ENCODE results near the gene DIPK1A.
"Not testable (repeated sequence)": the region's sequence is repeated elsewhere in the genome, so short reads cannot be mapped to it uniquely, and the experiment has no call there.

DIPK1A gene

DNA sequence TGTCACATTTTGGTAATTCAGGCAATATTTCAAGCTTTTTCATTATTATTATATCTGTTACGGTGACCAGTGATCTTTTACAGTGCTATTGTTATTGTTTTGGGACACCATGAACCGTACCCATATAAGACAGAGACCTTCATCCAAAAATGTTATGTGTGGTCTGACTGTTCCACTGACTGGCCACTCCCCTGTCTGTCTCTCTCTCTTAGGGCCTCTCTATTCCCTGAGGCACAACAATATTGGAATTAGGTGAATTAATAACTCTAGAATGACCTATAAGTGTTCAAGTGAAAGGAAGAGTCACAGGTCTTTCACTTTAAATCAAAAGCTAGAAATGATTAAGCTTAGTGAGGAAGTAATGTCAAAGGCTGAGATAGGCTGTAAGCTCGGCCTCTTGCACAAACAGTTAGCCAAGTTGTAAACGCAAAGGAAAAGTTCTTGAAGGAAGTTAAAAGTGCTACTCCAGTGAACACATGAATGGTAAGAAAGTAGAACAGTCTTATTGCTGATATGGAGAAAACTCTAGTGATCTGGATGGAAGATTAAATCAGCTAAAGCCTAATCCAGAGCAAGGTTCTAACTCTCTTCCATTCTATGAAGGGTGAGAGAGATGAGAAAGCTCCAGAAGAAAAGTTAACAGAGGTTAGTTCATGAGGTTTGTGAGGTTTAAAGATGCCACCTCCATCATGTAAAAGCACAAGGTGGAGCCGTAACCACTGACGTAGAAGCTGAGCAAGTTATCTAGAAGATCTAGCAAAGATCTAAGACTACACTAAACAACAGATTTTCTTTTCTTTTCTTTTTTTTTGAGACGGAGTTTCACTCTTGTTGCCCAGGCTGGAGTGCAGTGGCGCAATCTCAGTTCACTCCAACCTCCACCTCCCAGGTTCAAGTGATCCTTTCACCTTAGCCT is 19.7 kb upstream of the DIPK1A start:
- peak in 1 of 3 experiments; percentile 11 for DNase-seq (ENCODE audit: low read depth in 3 of 3)

DNA sequence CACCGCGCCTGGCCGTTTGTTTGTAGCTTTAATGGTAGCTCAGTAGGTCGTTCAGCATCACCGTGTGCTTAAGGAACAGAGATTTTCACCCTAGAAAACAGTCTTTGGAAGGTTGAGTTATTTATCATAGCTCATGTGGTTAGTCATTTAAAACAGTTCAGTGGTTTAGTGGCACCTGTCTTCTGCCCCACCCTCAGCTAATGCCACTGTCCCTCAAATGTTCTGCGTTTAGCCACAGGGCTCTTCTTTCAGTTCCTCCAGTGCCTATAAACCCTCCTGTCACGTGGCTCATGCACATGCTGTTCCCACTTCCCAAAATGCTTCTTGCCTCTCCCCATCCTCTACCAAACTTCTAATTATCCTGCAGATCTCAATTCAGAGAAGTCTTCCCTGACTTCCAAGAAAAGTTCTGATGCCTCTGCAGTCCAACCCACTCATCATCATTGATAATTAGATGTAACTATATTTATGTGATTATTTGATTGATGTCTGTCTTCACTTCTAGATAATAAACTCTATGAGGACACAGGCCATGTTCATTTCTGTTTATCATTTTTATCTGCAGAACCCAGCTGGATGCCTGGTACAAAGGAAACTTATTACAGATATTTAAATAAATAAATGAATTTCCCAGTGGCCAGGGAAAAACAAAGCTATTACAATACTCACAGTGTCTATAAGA is 14.4 kb upstream of the DIPK1A start:
- no peak for DNase-seq (ENCODE audit: low read depth in 3 of 3)

DNA sequence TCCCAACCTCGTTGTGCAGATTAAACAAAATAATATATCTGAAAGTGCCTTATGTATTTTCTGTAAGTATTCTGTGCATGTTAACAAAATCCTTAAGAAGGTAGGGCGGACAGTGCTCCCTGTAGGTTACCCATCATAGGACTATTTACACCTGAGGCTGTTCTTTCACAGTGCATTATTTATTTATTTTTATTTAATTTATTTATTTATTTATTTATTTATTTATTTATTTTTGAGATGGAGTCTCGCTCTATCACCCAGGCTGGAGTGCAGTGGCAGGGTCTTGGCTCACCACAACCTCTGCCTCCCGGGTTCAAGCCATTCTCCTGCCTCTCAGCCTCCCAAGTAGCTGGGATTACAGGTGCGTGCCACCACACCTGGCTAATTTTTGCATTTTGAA is 12.8 kb upstream of the DIPK1A start:
- not testable (repeated sequence) for DNase-seq (ENCODE audit: low read depth in 3 of 3)

DNA sequence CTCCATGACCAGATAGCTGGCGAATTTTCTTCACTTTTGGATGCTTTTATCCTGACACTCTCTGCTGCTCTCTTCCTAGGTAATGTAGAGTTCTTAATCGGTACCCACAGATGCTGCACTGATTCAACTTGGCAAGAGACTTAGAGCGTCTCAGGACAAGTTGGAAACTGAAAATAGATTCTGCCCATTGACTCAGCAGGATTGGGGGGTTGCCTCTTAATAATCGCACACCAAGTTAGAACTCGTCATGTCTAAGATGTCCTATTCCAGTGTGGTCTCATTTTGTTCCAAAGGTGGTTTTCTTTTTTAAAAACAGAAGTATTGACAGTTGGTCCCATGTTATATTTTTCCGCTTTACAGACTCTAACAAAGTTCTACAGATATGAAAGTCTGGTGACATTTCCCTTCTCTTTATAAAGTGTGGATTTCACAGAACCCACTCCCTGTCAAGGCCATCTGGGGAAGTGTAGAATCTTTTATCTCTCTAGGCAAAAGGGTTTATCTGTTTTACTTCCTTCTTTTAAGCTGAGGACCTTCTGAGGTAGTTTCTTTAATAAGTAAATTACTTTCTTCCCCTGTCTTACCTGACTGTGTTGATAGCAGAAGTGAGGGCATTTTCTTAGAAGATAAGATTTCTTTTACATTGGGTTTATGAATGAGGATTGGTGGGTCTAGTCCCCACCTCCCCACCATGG is 12.1 kb upstream of the DIPK1A start:
- no peak for DNase-seq (ENCODE audit: low read depth in 3 of 3)

DNA sequence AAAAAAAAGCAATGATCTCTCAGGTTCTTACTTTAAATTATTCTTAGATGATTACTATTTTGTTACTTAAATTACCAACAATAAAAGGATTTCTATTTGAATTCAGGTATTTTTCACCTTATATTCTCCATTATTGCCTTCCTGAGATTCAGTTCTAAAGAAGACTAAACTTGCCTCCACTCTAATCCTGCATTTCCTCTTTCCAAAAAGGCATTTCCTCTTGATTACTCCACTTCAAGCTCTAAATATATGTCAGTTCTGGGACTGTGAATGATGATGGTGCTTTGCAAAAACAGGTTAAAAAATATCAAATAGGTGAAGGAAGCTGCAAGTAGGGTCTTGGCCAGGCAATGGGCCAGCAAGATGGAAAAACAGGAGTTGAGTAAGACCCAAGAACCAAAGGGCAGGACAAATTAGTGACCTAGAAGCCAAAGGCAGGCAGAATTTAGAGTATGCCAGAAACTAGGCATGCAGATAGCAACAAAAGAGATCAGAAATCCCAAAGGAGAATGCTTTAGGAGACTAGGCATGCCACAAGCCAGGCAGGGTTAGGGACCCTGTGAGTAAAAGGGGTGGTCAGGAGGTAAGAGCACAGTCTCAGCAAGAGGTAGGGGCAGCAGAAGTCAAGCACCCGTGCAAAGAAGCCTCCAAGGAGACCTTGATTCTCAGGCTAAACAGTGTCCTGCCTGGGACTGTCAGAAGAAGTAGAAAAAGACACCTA is 11.3 kb upstream of the DIPK1A start:
- no peak for DNase-seq (ENCODE audit: low read depth in 3 of 3)

DNA sequence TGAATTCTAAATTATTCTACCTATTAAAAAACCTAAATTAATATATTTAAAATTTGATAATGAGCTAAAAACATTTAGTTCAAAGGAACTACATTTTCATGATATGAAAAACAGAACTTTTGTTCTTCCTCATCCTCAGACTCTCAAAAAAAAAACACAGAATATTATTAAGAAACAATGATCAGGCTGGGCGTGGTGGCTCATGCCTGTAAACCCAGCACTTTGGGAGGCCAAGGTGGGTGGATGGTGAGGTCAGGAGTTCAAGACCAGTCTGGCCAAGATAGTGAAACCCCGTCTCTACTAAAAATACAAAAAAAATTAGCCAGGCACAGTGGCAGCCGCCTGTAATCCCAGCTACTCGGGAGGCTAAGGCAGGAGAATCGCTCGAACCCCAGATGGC is 10.7 kb upstream of the DIPK1A start:
- DNase-seq (ENCODE audit: low read depth in 3 of 3) = not testable (repeated sequence)

DNA sequence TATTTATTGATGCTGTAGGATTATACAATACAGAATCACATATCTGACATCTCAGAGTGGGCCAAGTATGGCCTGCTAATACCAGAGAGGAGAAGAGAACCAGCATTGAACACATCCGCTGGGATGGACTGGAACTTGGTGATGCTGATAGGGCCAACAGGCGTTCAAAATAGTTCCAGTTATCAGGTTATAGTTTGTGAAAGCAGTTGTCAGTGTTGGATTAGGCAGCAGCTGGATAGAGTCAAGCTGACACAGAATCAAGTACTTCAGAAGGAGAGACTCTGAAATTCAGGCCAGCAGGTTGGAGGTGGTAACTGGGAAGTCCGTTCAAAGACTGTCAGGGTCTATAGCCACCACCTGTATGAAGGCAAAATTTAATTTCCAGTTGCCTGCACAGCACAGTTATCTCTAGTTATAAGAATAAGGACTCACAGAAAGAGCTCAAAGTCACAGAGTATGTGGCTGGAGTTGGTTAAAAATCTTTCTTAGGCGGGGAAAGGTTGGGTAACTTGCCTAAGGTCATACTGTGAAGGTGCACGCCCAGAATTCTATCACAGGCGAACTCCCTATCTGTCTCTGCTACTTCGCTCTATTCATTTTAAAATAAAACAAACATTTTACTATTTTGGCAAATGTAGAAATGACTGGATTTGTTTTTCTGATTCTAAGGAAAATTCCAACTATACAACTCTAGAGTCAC is 9.9 kb upstream of the DIPK1A start:
- no peak for DNase-seq (ENCODE audit: low read depth in 3 of 3)

DNA sequence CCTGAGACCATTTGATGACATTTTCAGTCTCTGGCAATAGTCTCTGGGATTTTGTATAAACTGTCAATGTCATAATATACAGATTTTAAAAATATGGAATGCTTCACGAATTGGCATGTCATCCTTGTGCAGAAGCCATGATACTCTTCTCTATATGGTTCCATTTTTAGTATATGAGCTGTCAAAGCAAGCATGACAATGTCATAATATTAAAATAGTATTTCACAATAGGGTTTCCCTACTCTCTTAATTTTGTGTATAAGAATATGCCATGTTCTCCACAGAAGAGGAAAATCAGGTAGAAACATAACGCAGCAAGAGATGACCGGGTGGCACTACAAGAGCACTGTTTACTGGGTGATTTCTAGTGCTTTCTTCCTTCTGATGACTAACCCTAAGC is 8.3 kb upstream of the DIPK1A start:
- DNase-seq (ENCODE audit: low read depth in 3 of 3) = no peak

DNA sequence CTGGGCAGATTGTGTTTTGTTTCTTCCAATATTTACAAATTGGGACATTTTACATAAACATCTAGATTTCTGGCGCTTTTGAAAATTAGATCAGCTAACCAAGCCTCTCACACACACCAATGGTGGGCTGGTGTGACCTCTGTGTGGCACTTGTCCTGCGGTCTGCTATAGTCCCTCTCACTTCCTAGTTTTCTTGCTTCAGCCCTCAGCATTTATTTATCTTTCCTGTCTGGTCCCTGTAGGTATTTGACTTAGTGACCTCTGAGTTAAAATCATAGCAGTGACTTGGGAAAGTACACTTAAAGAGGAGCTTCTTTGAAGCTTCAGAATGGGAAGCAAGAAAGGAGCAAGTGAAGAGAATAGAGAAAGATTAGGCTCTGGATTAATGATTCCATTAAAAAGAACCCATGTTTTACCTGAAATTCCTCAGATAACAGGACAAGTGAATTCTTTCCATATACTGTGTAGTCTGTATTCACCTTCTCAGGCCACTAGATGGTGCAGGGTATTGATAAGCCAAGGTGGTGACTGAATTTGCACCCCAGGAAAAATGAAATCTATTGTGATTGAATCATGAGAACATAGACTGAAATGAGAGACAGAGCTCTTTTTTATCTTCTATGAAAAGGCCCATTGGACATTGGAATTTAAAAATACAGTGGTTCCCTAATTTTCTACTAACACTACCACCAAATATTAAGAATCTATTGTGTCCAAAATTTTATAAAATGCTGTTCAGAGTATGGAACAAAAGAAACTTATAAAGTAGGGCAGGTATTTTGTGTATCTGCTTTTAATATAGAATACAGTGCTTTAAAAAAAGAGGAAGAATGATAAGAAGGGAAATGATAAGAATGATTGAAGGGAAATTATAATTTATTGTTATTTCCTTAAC is 7.1 kb upstream of the DIPK1A start:
- no peak for DNase-seq (ENCODE audit: low read depth in 3 of 3)

DNA sequence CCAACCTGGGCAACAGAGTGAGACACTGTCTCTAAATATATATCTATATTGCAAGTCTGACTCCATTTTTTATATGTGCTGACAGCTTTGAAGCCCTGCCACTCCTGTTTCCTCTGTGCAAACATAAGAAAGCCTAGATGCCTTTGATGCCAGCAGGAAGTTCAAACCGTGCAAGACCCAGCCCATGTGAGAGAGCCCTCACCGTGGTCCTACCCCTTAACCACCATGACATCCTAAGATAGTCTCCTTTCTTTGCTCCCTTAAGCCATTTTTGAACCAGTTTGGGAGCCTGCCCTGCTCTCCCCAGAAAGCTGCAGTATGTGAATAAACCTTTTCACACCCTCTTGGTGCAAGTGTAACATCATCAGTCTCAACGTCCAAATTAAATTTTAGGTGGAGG is 3.7 kb upstream of the DIPK1A start:
- DNase-seq (ENCODE audit: low read depth in 3 of 3) = no peak

DNA sequence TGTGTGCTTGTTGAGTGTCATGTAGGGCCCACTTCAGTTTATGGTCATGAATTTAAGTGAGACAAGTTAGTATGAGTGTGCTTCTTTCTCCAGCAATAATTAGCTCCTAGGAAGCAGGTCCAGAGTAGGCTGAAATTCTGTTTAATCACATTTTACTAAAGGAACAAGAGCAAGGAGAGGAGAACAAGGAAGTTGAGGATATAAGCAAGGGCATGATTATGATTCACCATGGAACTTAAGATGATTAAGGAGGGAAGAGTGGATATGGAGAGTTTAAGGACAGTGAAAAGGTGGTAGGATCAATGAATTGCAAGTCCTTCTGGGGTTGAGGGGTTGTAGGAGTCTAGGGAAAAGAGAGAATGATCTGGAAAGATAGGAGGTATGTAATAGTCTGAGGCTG is 3.1 kb upstream of the DIPK1A start:
- DNase-seq (ENCODE audit: low read depth in 3 of 3) = no peak

DNA sequence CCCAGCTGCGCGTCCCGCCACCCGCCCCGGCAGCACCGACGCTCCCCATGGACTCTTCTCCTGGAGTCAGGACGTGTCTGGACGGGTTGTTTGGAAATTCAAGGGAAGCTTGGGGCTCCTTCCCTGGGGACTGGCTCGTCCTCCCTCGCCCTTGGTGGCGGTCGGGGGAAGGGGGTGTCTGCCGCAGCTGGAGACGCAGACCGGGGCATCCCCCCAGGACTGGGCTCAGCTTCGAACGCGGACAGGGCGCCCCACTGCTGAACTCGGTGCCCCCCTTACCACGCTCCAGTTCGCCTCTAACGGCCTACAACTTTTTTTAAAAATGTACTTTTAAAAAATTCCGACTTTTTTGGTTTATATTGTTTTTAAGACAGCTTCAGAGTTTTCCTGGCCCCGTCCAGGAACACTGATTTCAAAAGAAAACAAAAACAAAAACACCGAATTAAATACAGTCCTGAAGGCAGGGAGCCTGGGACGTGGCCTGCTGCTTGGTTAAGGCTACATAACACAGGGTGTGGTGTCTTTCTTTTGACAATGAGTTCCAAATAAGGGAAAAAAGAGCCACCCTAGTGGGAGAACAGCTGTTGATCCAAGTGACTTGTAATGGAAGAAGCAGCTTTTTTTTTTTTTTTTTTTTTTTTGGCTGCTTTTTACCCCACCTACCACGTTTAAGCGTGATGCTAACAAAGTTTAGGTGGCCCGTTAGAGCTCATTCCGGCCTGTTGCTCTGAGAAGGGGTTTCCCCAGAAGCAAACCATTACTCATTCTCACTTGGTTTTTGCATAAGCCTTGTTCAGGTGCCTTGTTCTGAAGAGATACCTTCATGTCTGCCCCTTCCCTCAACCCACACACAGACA is 862 bp upstream of the DIPK1A start:
- peak; percentile 26 to 63 (median 44) for DNase-seq (ENCODE audit: low read depth in 3 of 3)

DNA sequence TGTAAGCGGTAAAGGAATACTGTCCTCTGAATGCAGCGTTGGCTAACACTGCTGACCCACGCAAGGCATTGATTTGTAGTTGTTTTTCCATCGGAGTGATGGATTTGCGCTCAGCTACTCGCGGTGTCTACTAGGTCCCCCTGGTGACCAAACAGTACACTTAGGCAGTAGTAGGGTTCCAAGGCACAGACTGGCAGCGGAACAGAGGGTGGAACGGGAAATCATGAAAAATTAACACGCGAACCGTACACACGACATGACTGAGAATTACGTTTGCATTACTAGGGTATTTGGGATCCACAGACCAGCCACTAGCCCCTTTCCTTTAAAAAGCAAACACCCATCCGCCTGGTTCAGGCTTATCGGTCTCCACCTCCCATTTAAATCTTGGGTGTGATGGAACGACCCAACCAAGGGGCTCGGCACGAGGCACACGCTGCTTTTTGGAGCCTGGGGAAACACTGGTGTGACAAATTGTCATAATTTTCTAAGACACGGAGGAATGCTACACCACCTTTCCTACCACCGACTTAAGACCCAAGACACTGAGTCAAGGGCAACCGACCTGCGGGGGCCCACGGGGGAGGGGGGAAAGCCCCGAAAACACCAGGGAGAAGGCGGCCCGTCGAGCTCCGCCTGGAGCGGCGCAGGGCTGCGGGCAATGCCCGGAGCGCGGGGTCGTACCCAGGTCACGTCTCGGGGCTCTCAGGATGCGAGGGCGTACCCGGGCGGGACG is 699 bp downstream of the DIPK1A start:
- DNase-seq (ENCODE audit: low read depth in 3 of 3) = peak in 2 of 3 experiments; percentile 46 to 50

DNA sequence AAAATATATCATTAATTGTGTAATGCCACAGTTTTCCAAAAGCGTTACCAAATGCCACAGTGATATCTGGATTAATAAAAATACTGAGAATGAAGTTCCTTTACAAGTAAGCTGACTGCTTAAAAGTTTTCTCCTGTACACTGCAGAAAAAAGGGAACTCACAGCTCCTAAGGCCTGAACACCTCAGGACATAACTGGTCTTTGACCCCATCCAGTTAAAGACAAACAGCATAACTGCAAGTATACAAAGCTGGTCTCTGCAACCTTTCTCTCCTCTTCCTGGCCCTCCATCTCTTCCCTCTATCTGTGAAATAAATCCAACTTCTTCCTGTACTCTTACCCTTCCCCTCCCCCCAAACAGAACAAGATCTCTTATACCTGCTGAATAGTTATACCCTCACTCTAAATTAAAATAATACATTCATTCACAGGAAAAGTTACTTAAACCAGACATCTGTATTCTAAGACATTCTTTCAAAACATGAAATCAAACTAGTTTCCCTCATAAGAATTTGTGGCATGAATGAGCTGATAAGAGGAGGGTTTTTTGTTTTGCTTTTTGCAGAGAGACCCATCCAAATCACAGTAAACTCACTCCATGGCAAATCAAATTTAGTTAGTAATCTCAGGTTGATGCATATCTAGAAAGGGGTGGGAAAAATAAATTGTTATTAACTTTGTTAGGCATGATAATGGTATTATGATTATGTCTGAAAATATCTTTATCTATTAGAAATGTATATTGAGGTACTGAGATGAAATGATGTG is 2.9 kb downstream of the DIPK1A start:
- no peak for DNase-seq (ENCODE audit: low read depth in 3 of 3)

DNA sequence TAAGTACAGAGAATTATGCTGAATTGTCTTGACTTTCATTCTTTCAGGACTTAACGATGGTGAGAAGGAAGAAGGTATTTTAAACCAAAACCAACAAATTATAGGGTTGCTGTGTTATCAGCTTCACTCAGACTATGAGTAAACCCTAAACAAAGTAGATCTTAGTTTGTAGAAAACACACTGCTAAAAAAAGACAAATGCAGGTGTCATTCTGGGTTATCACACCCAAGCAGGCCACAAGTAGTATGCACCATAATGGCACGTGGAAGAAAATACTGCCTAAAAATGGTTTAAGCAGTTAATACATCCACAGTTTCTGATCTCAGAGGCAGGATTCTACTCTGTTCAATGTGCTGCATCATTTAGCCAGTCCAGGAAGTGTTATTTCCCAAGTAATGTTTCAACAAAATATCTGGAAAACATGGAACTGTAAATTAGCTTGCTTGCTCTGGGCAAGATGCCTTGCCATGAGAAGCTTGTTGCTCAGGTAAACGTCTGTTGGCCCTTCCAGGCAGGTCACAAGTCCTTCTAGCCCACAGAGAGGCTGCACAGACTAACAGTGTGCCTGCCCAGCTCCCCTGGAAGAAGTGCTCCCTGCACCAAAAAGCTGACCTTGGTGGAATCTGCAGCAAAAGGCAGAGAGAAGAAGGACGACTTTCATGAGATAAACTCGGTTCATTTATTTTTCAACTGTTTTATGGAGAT is 4.1 kb downstream of the DIPK1A start:
- no peak for DNase-seq (ENCODE audit: low read depth in 3 of 3)

DNA sequence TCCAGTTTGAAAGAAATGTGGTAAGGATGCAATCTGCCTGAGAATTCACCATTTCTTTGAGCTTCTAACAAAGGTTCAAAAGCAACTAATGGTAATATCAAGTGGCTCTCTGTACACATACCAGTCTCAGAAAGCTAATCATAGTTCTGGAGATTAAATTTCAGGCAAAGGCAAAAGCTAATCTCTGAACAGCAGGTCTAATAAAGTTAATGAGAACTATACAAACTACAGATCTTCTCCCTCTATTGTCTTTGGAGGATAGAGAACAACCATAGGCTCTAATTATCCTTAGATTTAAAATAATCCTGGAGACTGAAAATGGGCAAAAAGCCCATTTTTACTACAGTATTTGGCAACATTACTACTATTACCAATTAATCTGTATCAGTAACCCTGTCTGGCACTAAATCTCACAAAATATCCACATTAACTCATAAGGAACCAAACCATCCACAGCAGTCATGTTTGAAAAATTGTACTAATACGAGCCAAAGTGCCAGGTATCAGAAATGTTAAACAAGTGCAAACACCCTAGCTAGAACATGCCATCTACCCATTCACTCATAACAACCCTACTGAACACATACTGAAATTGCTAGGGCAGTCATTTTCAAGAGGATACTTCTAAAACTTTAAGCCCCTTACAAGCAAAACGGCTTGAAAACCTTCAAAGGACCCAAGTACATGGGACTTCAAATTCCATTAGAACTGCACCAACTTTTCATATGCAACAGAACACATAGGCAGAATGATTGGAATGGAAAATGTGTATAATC is 4.8 kb downstream of the DIPK1A start:
- DNase-seq (ENCODE audit: low read depth in 3 of 3) = no peak
